Measurements from ENCODE around the gene ADAM22. TPM values are rescaled to one million over a fixed set of nuclear protein-coding genes. Genes with fewer than 3 reads are reported as not detected.

ADAM22 gene
- total and polyA plus RNA-seq, 2 donors (not counting 1 experiment from before 2014, with no cell fraction given) = 0.18 to 0.66 TPM

DNA sequence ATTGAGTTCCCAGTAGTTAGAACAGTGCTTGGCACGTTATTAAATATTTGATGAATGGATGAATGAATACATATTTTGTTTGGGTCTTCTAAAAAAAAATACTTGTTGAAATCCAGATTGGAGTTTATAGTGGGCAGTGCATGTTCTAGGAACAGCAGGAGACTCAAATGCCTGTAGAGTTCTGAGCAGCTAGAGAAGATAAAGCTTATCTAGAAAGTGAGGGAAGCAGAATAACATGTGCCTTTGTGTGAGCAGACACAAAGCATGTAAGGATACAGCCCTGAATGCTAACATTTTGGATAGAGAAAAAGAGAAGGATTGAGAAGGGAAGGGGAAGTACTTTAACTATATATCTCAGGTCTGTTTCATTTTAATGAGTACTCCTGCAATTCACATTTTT lies 213.9 kb downstream of the ADAM22 start:
- Histone ChIP-seq H3K9me3 (ENCODE audit: control insufficient read depth, insufficient read depth, low read depth, low read length) (no peaks in the 10 kb centered on the region), H3K9ac (ENCODE audit: insufficient read depth, low read length) (no peak overlapping the region), H3K79me2 (ENCODE audit: control insufficient read depth, insufficient read depth, low read length) (no peaks in the 10 kb centered on the region), H3K4me2 (ENCODE audit: extremely low read depth, insufficient read depth, low read length) (no peak overlapping the region), H3K4me3 (replicated peaks in 1 of 4; ENCODE audit: control extremely low read depth in 1 of 4, insufficient read depth in 1 of 4, low read depth in 3 of 4, low read length in 4 of 4) (no peak overlapping the region), H3K36me3 (ENCODE audit: control insufficient read depth, insufficient read depth, low read length) (no peaks in the 10 kb centered on the region), H3K27ac (ENCODE audit: insufficient read depth, low read length) (no peak overlapping the region), H3K27me3 (ENCODE audit: control insufficient read depth, insufficient read depth, low read length) (no peaks in the 10 kb centered on the region), H2AFZ (ENCODE audit: low read length) (no peak overlapping the region), H4K20me1 (ENCODE audit: control insufficient read depth, extremely low read depth, insufficient read depth, low read length) (no peaks in the 10 kb centered on the region), H3K4me1 (ENCODE audit: control insufficient read depth, extremely low read depth, insufficient read depth, low read length) (no peaks in the 10 kb centered on the region)
- DNase-seq (ENCODE audit: low read depth in 2 of 2) = no peak
- TF ChIP-seq EZH2 (IDR thresholded peaks at IDR 0.05; ENCODE audit: low read length, missing control alignments) = no peak
- TF ChIP-seq, protein P1, sequence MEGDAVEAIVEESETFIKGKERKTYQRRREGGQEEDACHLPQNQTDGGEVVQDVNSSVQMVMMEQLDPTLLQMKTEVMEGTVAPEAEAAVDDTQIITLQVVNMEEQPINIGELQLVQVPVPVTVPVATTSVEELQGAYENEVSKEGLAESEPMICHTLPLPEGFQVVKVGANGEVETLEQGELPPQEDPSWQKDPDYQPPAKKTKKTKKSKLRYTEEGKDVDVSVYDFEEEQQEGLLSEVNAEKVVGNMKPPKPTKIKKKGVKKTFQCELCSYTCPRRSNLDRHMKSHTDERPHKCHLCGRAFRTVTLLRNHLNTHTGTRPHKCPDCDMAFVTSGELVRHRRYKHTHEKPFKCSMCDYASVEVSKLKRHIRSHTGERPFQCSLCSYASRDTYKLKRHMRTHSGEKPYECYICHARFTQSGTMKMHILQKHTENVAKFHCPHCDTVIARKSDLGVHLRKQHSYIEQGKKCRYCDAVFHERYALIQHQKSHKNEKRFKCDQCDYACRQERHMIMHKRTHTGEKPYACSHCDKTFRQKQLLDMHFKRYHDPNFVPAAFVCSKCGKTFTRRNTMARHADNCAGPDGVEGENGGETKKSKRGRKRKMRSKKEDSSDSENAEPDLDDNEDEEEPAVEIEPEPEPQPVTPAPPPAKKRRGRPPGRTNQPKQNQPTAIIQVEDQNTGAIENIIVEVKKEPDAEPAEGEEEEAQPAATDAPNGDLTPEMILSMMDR (conservative IDR thresholded peaks at IDR 0.05 in 1 of 2, IDR thresholded peaks at IDR 0.05 in 1 of 2; ENCODE audit: low read depth in 1 of 2, low read length in 2 of 2) = no peak

DNA sequence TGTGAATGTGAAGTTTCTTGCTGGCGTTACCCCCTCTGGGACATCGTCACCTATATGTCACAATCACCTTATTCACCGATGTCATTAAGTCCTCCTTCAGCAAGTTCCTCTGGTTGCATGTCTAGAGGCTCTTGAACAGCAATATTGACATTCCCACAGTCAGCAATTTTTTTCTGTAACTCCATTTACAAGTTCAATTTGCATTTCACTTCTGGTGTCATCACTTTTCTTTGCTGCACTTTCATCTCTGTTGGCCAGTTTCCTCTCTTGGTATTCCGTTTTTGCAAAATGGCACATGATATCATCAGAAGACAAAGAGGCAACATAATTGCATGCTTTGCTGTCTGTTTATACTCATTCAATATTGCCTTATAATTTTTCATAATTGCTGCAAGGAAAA lies 216.0 kb downstream of the ADAM22 start:
- no peaks in the 10 kb centered on the region for H3K79me2 ChIP-seq (ENCODE audit: control insufficient read depth, insufficient read depth, low read length)
- H3K36me3 ChIP-seq (ENCODE audit: control insufficient read depth, insufficient read depth, low read length) = no peaks in the 10 kb centered on the region
- H3K27me3 ChIP-seq (ENCODE audit: control insufficient read depth, insufficient read depth, low read length) = no peaks in the 10 kb centered on the region
- H3K27ac ChIP-seq (ENCODE audit: insufficient read depth, low read length) = no peak overlapping the region
- no peak for DNase-seq (ENCODE audit: low read depth in 2 of 2)
- TF ChIP-seq EZH2 (IDR thresholded peaks at IDR 0.05; ENCODE audit: low read length, missing control alignments) = no peak
- TF ChIP-seq, protein P1 (conservative IDR thresholded peaks at IDR 0.05 in 1 of 2, IDR thresholded peaks at IDR 0.05 in 1 of 2; ENCODE audit: low read depth in 1 of 2, low read length in 2 of 2) = no peak
- no peak overlapping the region for H2AFZ ChIP-seq (ENCODE audit: low read length)
- no peaks in the 10 kb centered on the region for H3K9me3 ChIP-seq (ENCODE audit: control insufficient read depth, insufficient read depth, low read depth, low read length)
- no peak overlapping the region for H3K4me3 ChIP-seq (replicated peaks in 1 of 4; ENCODE audit: control extremely low read depth in 1 of 4, insufficient read depth in 1 of 4, low read depth in 3 of 4, low read length in 4 of 4)
- H3K4me1 ChIP-seq (ENCODE audit: control insufficient read depth, extremely low read depth, insufficient read depth, low read length) = no peaks in the 10 kb centered on the region
- no peak overlapping the region for H3K9ac ChIP-seq (ENCODE audit: insufficient read depth, low read length)
- H4K20me1 ChIP-seq (ENCODE audit: control insufficient read depth, extremely low read depth, insufficient read depth, low read length) = no peaks in the 10 kb centered on the region
- no peak overlapping the region for H3K4me2 ChIP-seq (ENCODE audit: extremely low read depth, insufficient read depth, low read length)

DNA sequence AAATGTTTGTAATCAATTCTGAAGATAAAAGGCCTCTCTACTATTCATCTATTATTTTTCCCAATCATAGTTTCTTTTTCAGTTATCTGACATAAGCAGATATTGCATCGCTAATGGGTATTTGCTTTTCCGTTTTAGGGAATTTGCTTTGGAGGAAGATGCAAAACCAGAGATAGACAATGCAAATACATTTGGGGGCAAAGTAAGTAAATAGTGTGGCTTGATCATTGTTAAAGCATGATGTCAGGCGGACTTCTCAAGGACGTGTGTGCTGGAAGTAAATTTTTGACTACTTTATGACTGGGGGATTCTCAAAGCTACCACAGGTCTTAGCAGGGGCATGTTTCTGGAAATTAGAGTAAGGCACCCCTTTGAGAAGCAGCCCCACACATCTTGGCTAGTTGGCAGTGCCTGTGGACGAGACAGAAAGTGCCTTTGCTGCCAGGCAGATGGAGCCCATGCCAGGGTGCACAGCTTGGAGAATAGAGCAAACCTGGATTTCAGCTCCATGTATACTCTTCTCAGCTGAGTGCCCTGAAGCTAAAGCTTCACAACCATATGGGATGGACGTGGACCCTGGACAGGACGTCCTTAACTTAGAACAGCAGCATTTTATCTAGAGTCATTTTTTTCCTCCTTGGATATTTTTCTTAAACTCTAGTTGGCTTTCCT lies 217.2 kb downstream of the ADAM22 start:
- no peaks in the 10 kb centered on the region for H3K79me2 ChIP-seq (ENCODE audit: control insufficient read depth, insufficient read depth, low read length)
- DNase-seq (ENCODE audit: low read depth in 2 of 2) = no peak
- no peaks in the 10 kb centered on the region for H3K36me3 ChIP-seq (ENCODE audit: control insufficient read depth, insufficient read depth, low read length)
- H2AFZ ChIP-seq (ENCODE audit: low read length) = no peak overlapping the region
- H3K4me1 ChIP-seq (ENCODE audit: control insufficient read depth, extremely low read depth, insufficient read depth, low read length) = no peaks in the 10 kb centered on the region
- no peak overlapping the region for H3K4me3 ChIP-seq (replicated peaks in 1 of 4; ENCODE audit: control extremely low read depth in 1 of 4, insufficient read depth in 1 of 4, low read depth in 3 of 4, low read length in 4 of 4)
- H3K9me3 ChIP-seq (ENCODE audit: control insufficient read depth, insufficient read depth, low read depth, low read length) = no peaks in the 10 kb centered on the region
- H3K27ac ChIP-seq (ENCODE audit: insufficient read depth, low read length) = no peak overlapping the region
- H3K27me3 ChIP-seq (ENCODE audit: control insufficient read depth, insufficient read depth, low read length) = no peaks in the 10 kb centered on the region
- TF ChIP-seq, protein P1 (conservative IDR thresholded peaks at IDR 0.05 in 1 of 2, IDR thresholded peaks at IDR 0.05 in 1 of 2; ENCODE audit: low read depth in 1 of 2, low read length in 2 of 2) = no peak
- TF ChIP-seq EZH2 (IDR thresholded peaks at IDR 0.05; ENCODE audit: low read length, missing control alignments) = no peak
- H3K4me2 ChIP-seq (ENCODE audit: extremely low read depth, insufficient read depth, low read length) = no peak overlapping the region
- no peaks in the 10 kb centered on the region for H4K20me1 ChIP-seq (ENCODE audit: control insufficient read depth, extremely low read depth, insufficient read depth, low read length)
- H3K9ac ChIP-seq (ENCODE audit: insufficient read depth, low read length) = no peak overlapping the region
